GM12878 (cell line): ENCODE measurements around the gene TMEM94. TPM values are rescaled to one million over a fixed set of nuclear protein-coding genes. Genes with fewer than 3 reads are reported as not detected.

Experiments used
- ATAC-seq: fragments of 200-7000 bp; cut with Tn5 transposase; 3 replicates; pipeline ENCODE4 v1.9.1; 2020; ENCODE audit warnings: mild to moderate bottlenecking, moderate library complexity
- BruUV-seq: library from RNA; stranded (reverse); fragments of 400-500 nt; replicated peaks from 2 replicates; lab custom pipeline; 2021; lab: Mats Ljungman, UMichigan
- CTCF ChIA-PET: fragments of 300-600 bp; sonication (Branson Sonifier 250); formaldehyde crosslinking; extraction: SDS; loops from one replicate; lab custom pipeline; 2021; ENCODE audit warnings: inconsistent platforms; lab: Yijun Ruan, JAX
- POLR2A ChIA-PET: fragments of 350-600 bp; formaldehyde crosslinking; extraction: SDS; loops from one replicate; lab custom pipeline; 2021; ENCODE audit warnings: inconsistent platforms; lab: Charles Lee
- RAD21 ChIA-PET: fragments of 300-600 bp; sonication (Branson Sonifier 250); formaldehyde crosslinking; loops from one replicate; lab custom pipeline; 2023; ENCODE audit warnings: antibody characterized with exemption; ENCODE audit not compliant: unreplicated experiment; lab: Charles Lee
- SMC1A ChIA-PET: fragments of 300-600 bp; sonication (Branson Sonifier 250); formaldehyde crosslinking; loops from one replicate; lab custom pipeline; 2023; ENCODE audit not compliant: unreplicated experiment, uncharacterized antibody; lab: Charles Lee
- DNase-seq: peaks from one replicate; pipeline ENCODE4 v3.0.0-alpha.2; 2011; ENCODE audit warnings: low read depth, low spot score
- FAIRE-seq: peaks from 3 replicates; lab custom pipeline; 2011; peaks lifted over from hg19 to GRCh38; lab: Jason Lieb, UNC
- H2AFZ ChIP-seq: 2 replicates; pipeline ENCODE4 v1.6.0; 2011; ENCODE audit warnings: low read depth, low read length, control low read depth; ENCODE audit not compliant: control insufficient read depth
- H3K27ac ChIP-seq: 2 replicates; pipeline ENCODE4 v1.5.1; 2011; ENCODE audit warnings: control low read depth; ENCODE audit not compliant: control insufficient read depth, insufficient read depth
- H3K27me3 ChIP-seq, 2 experiments: replicated peaks in 1 of 2; 2 replicates each; pipeline versions ENCODE4 v1.6.0 to v1.6.1; 2011; ENCODE audit warnings: low read length in 1 of 2; ENCODE audit not compliant: control insufficient read depth in 2 of 2, insufficient read depth in 2 of 2
- H3K36me3 ChIP-seq, 2 experiments: 2 replicates each; pipeline ENCODE4 v1.5.1; 2011; ENCODE audit warnings: low read length in 1 of 2; ENCODE audit not compliant: control insufficient read depth in 2 of 2, insufficient read depth in 2 of 2
- H3K4me1 ChIP-seq: 2 replicates; pipeline ENCODE4 v1.6.1; 2011; ENCODE audit warnings: mild to moderate bottlenecking, low read length, moderate library complexity, mixed read lengths; ENCODE audit not compliant: control insufficient read depth, insufficient read depth
- H3K4me2 ChIP-seq: 2 replicates; pipeline ENCODE4 v1.6.0; 2011; ENCODE audit warnings: control low read depth; ENCODE audit not compliant: control insufficient read depth, insufficient read depth
- H3K4me3 ChIP-seq: fragments of 200-600 bp; sonication (generic); 2 replicates; pipeline ENCODE4 v1.5.1; 2016
- H3K79me2 ChIP-seq: 2 replicates; pipeline ENCODE4 v1.6.0; 2011; ENCODE audit warnings: low read length; ENCODE audit not compliant: control insufficient read depth, insufficient read depth
- H3K9ac ChIP-seq: 2 replicates; pipeline ENCODE4 v1.8.0; 2011; ENCODE audit warnings: low read length, control low read depth, mixed read lengths; ENCODE audit not compliant: control insufficient read depth, insufficient read depth
- H3K9me3 ChIP-seq: replicated peaks from 3 replicates; pipeline ENCODE4 v1.5.1; 2011; ENCODE audit warnings: mild to moderate bottlenecking, low read length; ENCODE audit not compliant: control insufficient read depth, insufficient read depth
- H4K20me1 ChIP-seq: 2 replicates; pipeline ENCODE4 v1.6.0; 2011; ENCODE audit not compliant: control insufficient read depth, insufficient read depth
- ASH2L ChIP-seq: fragments of 300-600, 200-600 bp; sonication (generic); IDR thresholded peaks from 2 replicates; pipeline ENCODE4 v1.6.1; 2017; ENCODE audit warnings: low read depth, mild to moderate bottlenecking, borderline replicate concordance
- BHLHE40 ChIP-seq, 2 experiments: fragments of 450-650 bp in 1 of 2; IDR thresholded peaks; 2 replicates each; pipeline ENCODE4 v1.6.1; 2011 to 2017; ENCODE audit warnings: low read depth in 2 of 2, borderline replicate concordance in 1 of 2, improper control_type of control experiment in 1 of 2, low read length in 1 of 2, mild to moderate bottlenecking in 1 of 2
- BMI1 ChIP-seq: fragments of 450-650 bp; IDR thresholded peaks from 2 replicates; pipeline ENCODE4 v1.6.1; 2016; ENCODE audit warnings: mild to moderate bottlenecking, moderate library complexity, borderline replicate concordance
- CBFB ChIP-seq: IDR thresholded peaks from 2 replicates; pipeline ENCODE4 v1.6.1; 2016; ENCODE audit warnings: antibody characterized with exemption, low read depth
- CBX3 ChIP-seq: fragments of 200-600 bp; sonication (generic); IDR thresholded peaks from 2 replicates; pipeline ENCODE4 v1.6.1; 2016; ENCODE audit warnings: low read depth, borderline replicate concordance
- IRF4 ChIP-seq: IDR thresholded peaks from 2 replicates; pipeline ENCODE4 v1.6.1; 2011; ENCODE audit warnings: low read depth, low read length
- NR2C1 ChIP-seq: fragments of 450-650 bp; IDR thresholded peaks from 2 replicates; pipeline ENCODE4 v1.6.1; 2017; ENCODE audit warnings: antibody characterized with exemption, mild to moderate bottlenecking, moderate library complexity
- PAX5 ChIP-seq: IDR thresholded peaks from 2 replicates; pipeline ENCODE4 v1.6.1; 2011; ENCODE audit warnings: low read depth, low read length, borderline replicate concordance
- SRF ChIP-seq, 2 experiments: IDR thresholded peaks; 2 replicates each; pipeline ENCODE4 v1.6.1; 2011; ENCODE audit warnings: low read depth in 2 of 2, low read length in 2 of 2, mild to moderate bottlenecking in 1 of 2, moderate library complexity in 1 of 2
- TBL1XR1 ChIP-seq: IDR thresholded peaks from 2 replicates; pipeline ENCODE4 v1.6.1; 2012; ENCODE audit warnings: low read depth, low read length, improper control_type of control experiment
- WGBS: methylation state at CpG from one replicate; pipeline ENCODE4 v1.1.6; 2016; ENCODE audit warnings: low lambda C conversion rate; ENCODE audit not compliant: insufficient replicate concordance, insufficient coverage; ENCODE audit errors: missing lambda C conversion rate; 5-methylcytosine and 5-hydroxymethylcytosine counted together
- in situ Hi-C: fragments of 300-500 bp; cut with MboI; formaldehyde crosslinking; loops from 9 replicates; pipeline ENCODE4 v1.14.3; 2018; ENCODE audit warnings: mixed read lengths
- intact Hi-C: fragments of 100-400 bp; cut with micrococcal nuclease; formaldehyde crosslinking; loops from one replicate; pipeline ENCODE4 v1.14.2; 2022; ENCODE audit not compliant: unreplicated experiment
- polyA plus RNA-seq, 11 experiments: library from polyadenylated mRNA; depleted of rRNA in 4 of 11; unstranded in 6 of 11; stranded (reverse) in 5 of 11; fragments of >200 nt; fragmentation: Nextera tagmentation in 4 of 11; fragmentation: Illumina TruSeq in 1 of 11; extraction: Ambion mirVana in 4 of 11; extraction: Trizol in 1 of 11; gene quantifications; 1 replicate in 1 of 11; 2 replicates in 10 of 11; pipeline versions ENCODE4 v1.2.1 to v1.2.3, GENCODE V29; 2011 to 2016; ENCODE audit warnings: inconsistent platforms in 2 of 11, missing spikeins in 2 of 11, low read depth in 1 of 11
- total RNA-seq, 4 experiments: library from RNA; depleted of rRNA in 3 of 4; stranded (reverse); fragments of >200 nt in 3 of 4; fragmentation: Illumina TruSeq in 1 of 4; extraction: Trizol in 1 of 4; gene quantifications; 2 replicates each; pipeline versions ENCODE4 v1.2.1 to v1.2.3, GENCODE V29; 2013 to 2021
- TF ChIP-seq, protein P1 (sequence below): IDR thresholded peaks from 2 replicates; pipeline ENCODE4 v1.6.1; 2011; ENCODE audit warnings: borderline replicate concordance, low read depth, mild to moderate bottlenecking, moderate library complexity, mixed read lengths, low read length; ENCODE audit not compliant: insufficient read depth; ENCODE audit errors: extremely low read length

Gene TMEM94
- total and polyA plus RNA-seq, 10 of the 15 experiments (the other 5 are each of a cell fraction or from before 2014, with no cell fraction given): 0.31 to 70.7 (median 24.4) TPM

- in situ Hi-C loops (no loop called here), intact Hi-C loops (loop anchor here (10.0 kb wide), 1 partner anchor 247 kb away; the partner anchor contains the start of genes GGA3 and MRPS7)
- Histone ChIP-seq H3K4me1 (no peaks in the 10 kb centered on the region), H4K20me1 (no peaks in the 10 kb centered on the region), H3K4me2 (no peak overlapping the region; the same call in 1 of the 2 replicates), H3K9me3 (no peaks in the 10 kb centered on the region), H2AFZ (no peak overlapping the region), H3K9ac (no peak overlapping the region), H3K79me2 (peaks cover 4% of the 10 kb centered on the region), H3K4me3 (no peak overlapping the region), H3K27ac (no peak overlapping the region), H3K36me3 (no peaks in the 10 kb centered on the region; a peak in 1 of 4 replicates), H3K27me3 (no peaks in the 10 kb centered on the region)
- FAIRE-seq (no peak), ATAC-seq (no peak), DNase-seq (no peak)
- TF ChIP-seq TBL1XR1: no peak
- TF ChIP-seq, protein P1, sequence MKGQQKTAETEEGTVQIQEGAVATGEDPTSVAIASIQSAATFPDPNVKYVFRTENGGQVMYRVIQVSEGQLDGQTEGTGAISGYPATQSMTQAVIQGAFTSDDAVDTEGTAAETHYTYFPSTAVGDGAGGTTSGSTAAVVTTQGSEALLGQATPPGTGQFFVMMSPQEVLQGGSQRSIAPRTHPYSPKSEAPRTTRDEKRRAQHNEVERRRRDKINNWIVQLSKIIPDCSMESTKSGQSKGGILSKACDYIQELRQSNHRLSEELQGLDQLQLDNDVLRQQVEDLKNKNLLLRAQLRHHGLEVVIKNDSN: no peak
- TF ChIP-seq IRF4: no peak
- no peak for TF ChIP-seq PAX5
- no peak for TF ChIP-seq SRF (IDR thresholded peaks at IDR 0.05; ENCODE audit: low read depth in 2 of 2, low read length in 2 of 2)
- TF ChIP-seq NR2C1: no peak
- no peak for TF ChIP-seq BHLHE40 (IDR thresholded peaks at IDR 0.05; ENCODE audit: borderline replicate concordance in 1 of 2, low read depth in 2 of 2, low read length in 1 of 2)
- no peak for TF ChIP-seq ASH2L
- no peak for TF ChIP-seq CBFB
- TF ChIP-seq BMI1: no peak
- TF ChIP-seq CBX3: no peak
- ChIA-PET RAD21 (interaction anchor here (1.1 to 2.2 kb wide), 2 partner anchors 48 to 85 kb away, joined by 3 to 8 read pairs; no protein-coding TSS in a partner anchor), CTCF (interaction anchor here (0.7 to 1.9 kb wide), 2 partner anchors 84 to 93 kb away, joined by 6 read pairs; no protein-coding TSS in a partner anchor), POLR2A (interaction anchor here (0.5 to 0.6 kb wide), 3 partner anchors 92 to 241 kb away, joined by 3 read pairs; no protein-coding TSS in a partner anchor), SMC1A (interaction anchor here (1.3 to 2.0 kb wide), 3 partner anchors 84 to 100 kb away, joined by 3 to 10 read pairs (median 4); no protein-coding TSS in a partner anchor)
- WGBS: 59% methylated on average over 13 of the region's 13 CpGs
- BruUV-seq: no TSS peak
Measured at GRCh38 chr17:75511610-75512575, 55.5 kb downstream of the TMEM94 start.
